Stomach (tissue), 4 donors: ENCODE data around the gene OSBPL9.

Experiments
- POLR2A ChIP-seq, 4 donors: fragments of 450-650 bp; IDR thresholded peaks; one replicate each; pipeline ENCODE4 v1.6.1; 2016; ENCODE audit warnings: antibody characterized with exemption in 4 of 4, control low read depth in 2 of 4, mild to moderate bottlenecking in 1 of 4, moderate library complexity in 1 of 4
- TF ChIP-seq, protein P1 (sequence below), 7 experiments: fragments of 450-650 bp in 4 of 7; fragments of 200-600 bp in 3 of 7; sonication (generic) in 3 of 7; IDR thresholded peaks; one replicate each; pipeline ENCODE4 v1.5.1; 2016 to 2019; ENCODE audit warnings: antibody characterized with exemption in 7 of 7, control low read depth in 2 of 7, mild to moderate bottlenecking in 1 of 7

DNA sequence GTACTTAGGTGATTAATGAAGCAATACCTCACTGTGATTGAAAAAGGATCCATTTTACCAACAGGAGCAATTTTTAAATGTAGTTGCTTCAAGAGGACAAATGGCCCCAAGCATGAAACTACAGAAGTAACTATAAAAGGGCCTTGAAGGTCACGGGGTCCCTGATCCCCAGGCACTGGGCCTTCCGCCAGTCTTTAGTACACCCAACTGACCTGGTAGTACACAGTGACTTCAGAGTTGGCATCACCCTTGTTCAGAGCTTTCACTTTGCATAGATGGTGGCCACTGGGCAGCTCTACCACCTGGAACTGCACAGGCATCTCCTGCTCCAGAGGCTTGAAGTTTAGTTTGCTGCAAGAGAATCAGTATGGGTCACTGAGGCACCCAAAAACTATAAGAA is 177.4 kb downstream of the OSBPL9 start:
- no peak for TF ChIP-seq POLR2A (IDR thresholded peaks at IDR 0.05)
- TF ChIP-seq, protein P1, sequence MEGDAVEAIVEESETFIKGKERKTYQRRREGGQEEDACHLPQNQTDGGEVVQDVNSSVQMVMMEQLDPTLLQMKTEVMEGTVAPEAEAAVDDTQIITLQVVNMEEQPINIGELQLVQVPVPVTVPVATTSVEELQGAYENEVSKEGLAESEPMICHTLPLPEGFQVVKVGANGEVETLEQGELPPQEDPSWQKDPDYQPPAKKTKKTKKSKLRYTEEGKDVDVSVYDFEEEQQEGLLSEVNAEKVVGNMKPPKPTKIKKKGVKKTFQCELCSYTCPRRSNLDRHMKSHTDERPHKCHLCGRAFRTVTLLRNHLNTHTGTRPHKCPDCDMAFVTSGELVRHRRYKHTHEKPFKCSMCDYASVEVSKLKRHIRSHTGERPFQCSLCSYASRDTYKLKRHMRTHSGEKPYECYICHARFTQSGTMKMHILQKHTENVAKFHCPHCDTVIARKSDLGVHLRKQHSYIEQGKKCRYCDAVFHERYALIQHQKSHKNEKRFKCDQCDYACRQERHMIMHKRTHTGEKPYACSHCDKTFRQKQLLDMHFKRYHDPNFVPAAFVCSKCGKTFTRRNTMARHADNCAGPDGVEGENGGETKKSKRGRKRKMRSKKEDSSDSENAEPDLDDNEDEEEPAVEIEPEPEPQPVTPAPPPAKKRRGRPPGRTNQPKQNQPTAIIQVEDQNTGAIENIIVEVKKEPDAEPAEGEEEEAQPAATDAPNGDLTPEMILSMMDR (IDR thresholded peaks at IDR 0.05), result no peak
